Sigmoid colon (tissue), 7 donors: ENCODE measurements around the gene FYN. TPM values are rescaled to one million over a fixed set of nuclear protein-coding genes. Genes with fewer than 3 reads are reported as not detected.

Source experiments
- DNase-seq: peaks from one replicate; pipeline ENCODE4 v3.0.0-alpha.2; 2019
- H3K27ac ChIP-seq, 4 donors: fragments of 200-600 bp; sonication (generic); one replicate each; pipeline ENCODE4 v1.5.1; 2016 to 2019; ENCODE audit warnings: mild to moderate bottlenecking in 1 of 4
- H3K27me3 ChIP-seq, 3 donors: fragments of 200-600 bp; sonication (generic); one replicate each; pipeline ENCODE4 v1.5.1; 2019; ENCODE audit warnings: mild to moderate bottlenecking in 1 of 3
- H3K36me3 ChIP-seq, 4 donors: fragments of 200-600 bp; sonication (generic); one replicate each; pipeline ENCODE4 v1.5.1; 2016 to 2019
- H3K4me1 ChIP-seq, 4 donors: fragments of 200-600 bp; sonication (generic); one replicate each; pipeline ENCODE4 v1.5.1; 2017 to 2019
- H3K4me3 ChIP-seq, 4 donors: fragments of 200-600 bp; sonication (generic); one replicate each; pipeline ENCODE4 v1.5.1; 2017 to 2019; ENCODE audit warnings: mild to moderate bottlenecking in 2 of 4, moderate library complexity in 1 of 4
- H3K9me3 ChIP-seq, 4 donors: fragments of 200-600 bp in 3 of 4; sonication (generic) in 3 of 4; one replicate each; pipeline versions ENCODE4 v1.5.1 to v1.6.1; 2013 to 2019
- EP300 ChIP-seq, 4 donors: sonication (generic); formaldehyde crosslinking; IDR thresholded peaks; one replicate each; pipeline ENCODE4 v1.6.1; 2017; ENCODE audit warnings: antibody characterized with exemption in 4 of 4
- POLR2A ChIP-seq, 2 donors: fragments of 450-650 bp; IDR thresholded peaks; one replicate each; pipeline ENCODE4 v1.6.1; 2016; ENCODE audit warnings: antibody characterized with exemption in 2 of 2, mild to moderate bottlenecking in 2 of 2, moderate library complexity in 2 of 2
- POLR2AphosphoS5 ChIP-seq, 4 donors: sonication (generic); formaldehyde crosslinking; IDR thresholded peaks; one replicate each; pipeline ENCODE4 v1.6.1; 2017; ENCODE audit warnings: antibody characterized with exemption in 4 of 4
- WGBS, 2 donors: extraction: QIAGEN DNeasy Blood & Tissue Kit; methylation state at CpG; one replicate each; pipeline ENCODE4 v1.1.7; 2013; 5-methylcytosine and 5-hydroxymethylcytosine counted together
- intact Hi-C: fragments of 100-400 bp; cut with DNase I; formaldehyde crosslinking; loops from one replicate; pipeline ENCODE4 v1.15.1; 2023
- polyA plus RNA-seq, 3 donors: library from polyadenylated mRNA; stranded (reverse); fragments of 200-250 nt; gene quantifications; one replicate each; pipeline ENCODE4 v1.2.3, GENCODE V29; 2013
- total RNA-seq, 4 donors: library from RNA; depleted of rRNA; stranded (reverse); fragments of >200 nt; gene quantifications; one replicate each; pipeline ENCODE4 v1.1.0, GENCODE V29; 2016
- TF ChIP-seq, protein P1 (sequence below), 4 experiments: fragments of 450-650 bp in 3 of 4; fragments of 200-600 bp in 1 of 4; IDR thresholded peaks; one replicate each; pipeline ENCODE4 v1.5.1; 2016 to 2019; ENCODE audit warnings: antibody characterized with exemption in 4 of 4, mild to moderate bottlenecking in 3 of 4, moderate library complexity in 2 of 4
- donor health status: healthy with polysubstance abuse.
- donor health status: Bipolar disorder and iron deficiency.
- donor health status: healthy.

The FYN gene
- total and polyA plus RNA-seq, 7 donors, result 2.3 to 81.4 (median 56.9) TPM

DNA sequence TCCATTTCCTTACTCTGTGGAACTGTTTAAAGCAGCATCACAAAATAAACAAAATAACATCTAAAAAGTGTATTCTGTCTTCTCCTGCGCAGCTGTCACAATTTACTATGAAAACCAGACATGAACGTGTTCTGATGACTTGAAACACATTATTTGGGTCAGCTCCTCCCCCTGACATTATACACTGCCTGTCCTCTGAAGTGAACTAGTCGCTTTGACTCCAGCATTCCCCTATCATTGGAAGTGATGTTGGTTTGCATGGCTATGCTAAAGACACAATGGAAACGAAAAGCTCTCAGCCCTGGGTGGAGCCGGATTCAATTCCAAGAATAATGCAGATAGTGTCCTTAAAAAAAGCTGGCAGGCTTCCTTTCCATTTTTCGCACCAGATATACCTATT is 125.9 kb downstream of the FYN start:
- no peaks in the 10 kb centered on the region for H3K9me3 ChIP-seq
- intact Hi-C loops, result no loop called here
- no peak for DNase-seq
- no peaks in the 10 kb centered on the region for H3K36me3 ChIP-seq
- no peak overlapping the region for H3K4me3 ChIP-seq
- peak overlapping the region in 1 of 4 donors; percentile 6 for H3K27ac ChIP-seq
- WGBS, 2 donors, result 76 to 77% methylated on average over 6 of the region's 6 CpGs
- H3K4me1 ChIP-seq, result peaks cover 0 to 38% (median 12%) of the 10 kb centered on the region in 4 donors
- TF ChIP-seq EP300 (IDR thresholded peaks at IDR 0.05) (no peak), POLR2A (IDR thresholded peaks at IDR 0.05) (no peak), POLR2AphosphoS5 (IDR thresholded peaks at IDR 0.05) (no peak)
- TF ChIP-seq, protein P1, sequence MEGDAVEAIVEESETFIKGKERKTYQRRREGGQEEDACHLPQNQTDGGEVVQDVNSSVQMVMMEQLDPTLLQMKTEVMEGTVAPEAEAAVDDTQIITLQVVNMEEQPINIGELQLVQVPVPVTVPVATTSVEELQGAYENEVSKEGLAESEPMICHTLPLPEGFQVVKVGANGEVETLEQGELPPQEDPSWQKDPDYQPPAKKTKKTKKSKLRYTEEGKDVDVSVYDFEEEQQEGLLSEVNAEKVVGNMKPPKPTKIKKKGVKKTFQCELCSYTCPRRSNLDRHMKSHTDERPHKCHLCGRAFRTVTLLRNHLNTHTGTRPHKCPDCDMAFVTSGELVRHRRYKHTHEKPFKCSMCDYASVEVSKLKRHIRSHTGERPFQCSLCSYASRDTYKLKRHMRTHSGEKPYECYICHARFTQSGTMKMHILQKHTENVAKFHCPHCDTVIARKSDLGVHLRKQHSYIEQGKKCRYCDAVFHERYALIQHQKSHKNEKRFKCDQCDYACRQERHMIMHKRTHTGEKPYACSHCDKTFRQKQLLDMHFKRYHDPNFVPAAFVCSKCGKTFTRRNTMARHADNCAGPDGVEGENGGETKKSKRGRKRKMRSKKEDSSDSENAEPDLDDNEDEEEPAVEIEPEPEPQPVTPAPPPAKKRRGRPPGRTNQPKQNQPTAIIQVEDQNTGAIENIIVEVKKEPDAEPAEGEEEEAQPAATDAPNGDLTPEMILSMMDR (IDR thresholded peaks at IDR 0.05), result no peak
- H3K27me3 ChIP-seq, result no peaks in the 10 kb centered on the region

DNA sequence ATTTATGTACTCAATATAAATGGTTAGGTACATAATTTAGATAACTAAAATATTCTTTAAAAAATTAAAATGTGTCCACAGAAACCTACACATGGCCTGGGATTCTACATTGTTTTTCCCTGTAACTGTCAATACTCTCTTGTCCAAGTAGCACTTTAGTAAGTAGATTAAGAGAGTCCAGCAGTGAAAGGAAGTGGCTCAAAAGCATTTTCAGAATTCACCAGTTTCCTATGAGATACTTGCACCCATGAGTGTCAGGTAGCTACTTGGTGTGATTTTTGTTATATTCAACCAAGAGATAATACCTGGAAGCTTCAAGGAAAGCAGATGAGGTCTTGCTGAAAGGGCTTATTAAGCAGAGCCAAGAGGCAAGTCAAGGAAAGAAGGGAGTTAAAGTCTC is 126.3 kb downstream of the FYN start:
- Histone ChIP-seq H3K9me3 (no peaks in the 10 kb centered on the region), H3K4me1 (peaks cover 0 to 38% (median 12%) of the 10 kb centered on the region in 4 donors), H3K4me3 (no peak overlapping the region), H3K27ac (no peak overlapping the region), H3K36me3 (no peaks in the 10 kb centered on the region), H3K27me3 (no peaks in the 10 kb centered on the region)
- no peak for TF ChIP-seq POLR2AphosphoS5 (IDR thresholded peaks at IDR 0.05)
- TF ChIP-seq POLR2A (IDR thresholded peaks at IDR 0.05), result no peak
- TF ChIP-seq EP300 (IDR thresholded peaks at IDR 0.05), result no peak
- TF ChIP-seq, protein P1 (IDR thresholded peaks at IDR 0.05), result no peak
- intact Hi-C loops, result no loop called here
- no peak for DNase-seq

DNA sequence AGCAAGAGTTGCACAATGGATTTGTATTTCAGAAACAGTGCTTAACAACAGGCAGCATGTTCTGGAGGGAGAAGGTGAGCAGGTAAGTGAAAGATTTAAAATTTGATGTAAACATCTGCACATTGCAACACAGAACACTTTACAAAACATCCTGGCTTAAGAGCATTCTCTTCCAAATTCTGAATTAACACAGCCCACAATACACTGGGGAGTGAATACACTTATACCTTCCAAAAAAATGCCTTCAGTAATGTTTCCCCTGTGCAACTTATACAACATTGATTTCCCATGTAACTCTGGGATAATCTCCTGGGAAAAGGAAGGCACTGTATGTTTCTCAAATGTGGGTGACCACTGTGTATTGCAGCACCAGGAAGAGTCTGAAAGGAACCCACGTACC is 127.6 kb downstream of the FYN start:
- H3K4me3 ChIP-seq, result no peak overlapping the region
- peaks cover 0 to 38% (median 12%) of the 10 kb centered on the region in 4 donors for H3K4me1 ChIP-seq
- no peak for DNase-seq
- intact Hi-C loops, result no loop called here
- TF ChIP-seq EP300 (IDR thresholded peaks at IDR 0.05) (no peak), POLR2A (IDR thresholded peaks at IDR 0.05) (no peak), POLR2AphosphoS5 (IDR thresholded peaks at IDR 0.05) (no peak)
- TF ChIP-seq, protein P1 (IDR thresholded peaks at IDR 0.05), result no peak
- no peaks in the 10 kb centered on the region for H3K27me3 ChIP-seq
- no peaks in the 10 kb centered on the region for H3K9me3 ChIP-seq
- no peak overlapping the region for H3K27ac ChIP-seq
- WGBS, 2 donors, result 40% methylated on average over 1 of the region's 1 CpG
- no peaks in the 10 kb centered on the region for H3K36me3 ChIP-seq

DNA sequence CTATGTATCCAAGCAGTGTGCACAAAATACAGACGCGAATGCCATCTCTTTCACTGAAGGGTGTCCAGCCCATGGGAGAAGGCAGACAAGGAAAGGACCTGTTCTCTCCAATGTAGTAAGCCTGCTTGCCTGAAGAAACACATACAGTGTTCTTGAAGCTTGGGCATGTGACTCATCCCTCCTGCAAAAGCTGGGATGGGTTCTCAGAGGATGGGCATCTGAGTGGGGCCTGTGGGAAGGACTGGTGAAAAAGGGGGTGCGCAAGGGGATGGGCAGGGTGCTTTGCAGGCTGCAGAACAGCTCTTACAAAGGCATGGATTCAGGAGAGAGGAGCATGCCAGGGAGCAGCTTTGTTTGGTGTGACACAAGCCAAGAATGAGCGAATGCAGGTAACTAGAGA is 128.1 kb downstream of the FYN start:
- H3K36me3 ChIP-seq, result no peaks in the 10 kb centered on the region
- TF ChIP-seq POLR2A (IDR thresholded peaks at IDR 0.05) (no peak), EP300 (IDR thresholded peaks at IDR 0.05) (no peak), POLR2AphosphoS5 (IDR thresholded peaks at IDR 0.05) (no peak)
- TF ChIP-seq, protein P1 (IDR thresholded peaks at IDR 0.05), result no peak
- intact Hi-C loops, result no loop called here
- H3K27ac ChIP-seq, result peak overlapping the region in 1 of 4 donors; percentile 13
- H3K27me3 ChIP-seq, result no peaks in the 10 kb centered on the region
- H3K4me1 ChIP-seq, result peaks cover 0 to 38% (median 12%) of the 10 kb centered on the region in 4 donors
- WGBS, 2 donors, result 96 to 97% methylated on average over 4 of the region's 4 CpGs
- H3K9me3 ChIP-seq, result no peaks in the 10 kb centered on the region
- no peak for DNase-seq
- H3K4me3 ChIP-seq, result no peak overlapping the region
